Activated T-cell treated with anti-CD3 and anti-CD28 coated beads for 1 hour (primary cell): ENCODE results near the gene OR4D2.
A peak's percentile ranks its signal among the peaks of the same experiment; 100 is the strongest.

Experiments
- DNase-seq: peaks from one replicate; pipeline ENCODE4 v3.0.0-alpha.2; 2020; ENCODE audit warnings: low read depth

Gene OR4D2

DNA sequence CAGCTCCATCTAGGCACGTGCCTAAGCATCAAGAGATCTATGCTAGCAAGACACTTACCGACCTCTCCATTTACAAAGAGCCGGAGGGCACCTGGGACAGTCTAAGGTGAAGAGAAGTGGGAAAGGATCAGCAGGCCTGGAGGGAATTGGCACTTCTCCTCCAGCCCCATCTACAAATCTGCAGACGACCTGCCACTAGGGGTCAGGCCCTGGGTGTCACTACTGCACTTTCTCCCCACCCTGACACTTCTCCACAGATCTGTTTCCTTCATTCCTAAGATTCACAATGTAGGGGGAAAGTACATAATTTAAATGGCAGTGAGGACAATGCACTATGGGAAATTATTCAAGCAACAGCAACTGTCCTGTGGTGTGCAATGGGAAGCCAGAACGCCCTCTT is 44.1 kb downstream of the OR4D2 start:
- no peak for DNase-seq

DNA sequence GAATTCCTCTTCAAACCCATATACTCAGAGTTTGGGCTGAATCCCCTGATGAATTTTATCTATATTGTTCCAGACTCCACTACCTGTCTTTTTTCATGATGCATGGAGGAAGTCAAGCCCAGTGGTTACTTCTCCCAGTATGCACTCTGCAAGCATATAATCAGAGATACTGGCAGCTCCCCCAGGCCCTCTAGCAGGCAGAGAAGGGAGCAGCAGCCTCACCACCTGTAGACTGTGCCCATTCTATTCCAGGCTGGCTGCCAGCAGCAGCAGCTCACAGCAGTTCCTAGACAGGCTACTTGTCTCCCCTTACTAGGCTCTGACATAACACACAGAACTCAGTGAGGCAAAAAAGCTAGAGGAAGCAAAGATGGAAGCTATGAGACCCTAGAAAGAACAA is 48.9 kb downstream of the OR4D2 start:
- DNase-seq, result no peak

DNA sequence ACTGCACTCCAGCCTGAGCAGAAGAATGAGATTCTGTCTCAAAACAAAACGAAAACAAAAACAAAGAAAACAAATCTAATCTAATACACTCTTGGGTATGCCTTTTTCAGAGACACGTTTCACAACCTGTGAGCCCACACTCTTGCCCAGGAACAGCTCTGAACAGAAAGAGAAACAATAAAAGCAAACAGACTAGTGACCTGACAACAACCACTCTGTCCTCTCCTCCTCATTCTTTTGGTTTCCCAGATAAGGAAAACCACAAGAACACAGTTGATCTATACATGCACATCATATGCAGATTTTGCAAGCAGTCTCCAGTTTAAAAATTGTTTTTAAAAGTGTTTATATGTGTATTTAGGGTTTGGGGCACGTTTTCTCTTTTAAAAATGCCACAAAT is 51.0 kb downstream of the OR4D2 start:
- no peak for DNase-seq

DNA sequence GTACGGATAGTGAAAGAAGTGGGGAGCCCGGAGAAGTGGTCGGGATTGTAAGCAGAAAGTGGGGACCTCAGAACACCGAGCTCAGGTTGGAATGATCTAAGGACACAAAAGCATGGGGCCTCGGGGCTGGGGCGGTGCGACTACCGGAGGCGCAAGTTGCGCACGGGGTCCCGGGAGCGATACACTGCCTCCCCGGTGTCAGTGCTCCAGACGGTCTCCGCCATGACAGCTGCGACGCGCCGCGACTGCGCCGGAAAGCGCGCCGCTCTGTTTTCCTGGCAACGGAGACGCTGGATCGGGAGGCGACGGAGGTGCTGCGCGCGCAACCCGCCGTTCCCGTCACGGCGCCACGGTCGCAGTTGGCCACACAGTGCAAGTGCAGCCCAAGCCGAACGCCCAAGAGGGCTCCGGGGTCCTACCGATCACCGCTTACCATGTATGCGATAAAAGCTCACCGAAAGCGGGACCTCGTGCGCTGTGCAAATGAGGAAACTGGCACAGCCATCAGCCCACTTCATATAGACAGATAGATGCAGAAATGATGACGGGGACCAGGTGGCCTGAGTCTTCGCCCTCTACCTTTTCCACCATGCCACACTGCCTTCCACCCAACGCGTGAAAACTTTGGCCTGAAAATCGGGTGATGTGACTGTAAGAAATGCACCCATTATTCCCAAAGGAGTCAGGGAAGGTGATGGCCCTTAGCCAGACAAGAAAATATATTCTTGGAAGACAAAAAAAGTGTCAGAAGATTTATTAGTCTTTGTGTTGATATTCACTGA is 52.4 kb downstream of the OR4D2 start, which contains the start of gene MKS1:
Gene MKS1, minus strand, starts transcription at position 249 of the 782 bp plus-strand sequence. Its CDS starts 25 bp downstream, at position 224.
- peak; percentile 92 for DNase-seq

DNA sequence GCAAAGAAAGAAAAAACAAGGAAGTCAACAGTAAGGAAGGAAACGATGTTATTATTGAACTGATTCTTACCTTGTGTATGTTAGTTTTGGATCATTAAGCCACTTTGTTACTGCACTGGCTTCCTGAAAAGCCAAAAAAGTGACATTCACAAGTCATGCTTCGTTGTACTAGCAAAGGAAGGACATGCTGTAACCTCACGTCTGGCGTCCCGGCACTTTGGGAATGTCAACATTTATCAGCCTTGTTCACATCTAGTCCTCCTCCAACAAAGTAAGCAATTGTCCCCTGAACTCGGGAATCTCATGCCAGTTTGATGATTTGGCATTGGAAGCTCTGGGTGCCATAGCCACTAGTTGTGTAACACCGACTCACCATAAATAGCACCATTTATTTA is 53.0 kb downstream of the OR4D2 start:
- DNase-seq, result no peak
